Measurements from ENCODE around the gene USP32. TPM values are rescaled to one million over a fixed set of nuclear protein-coding genes. Genes with fewer than 3 reads are reported as not detected.

Gene USP32
- total and polyA plus RNA-seq, 2 donors (not counting 1 experiment from before 2014, with no cell fraction given) = 7.7 to 48.8 TPM

DNA sequence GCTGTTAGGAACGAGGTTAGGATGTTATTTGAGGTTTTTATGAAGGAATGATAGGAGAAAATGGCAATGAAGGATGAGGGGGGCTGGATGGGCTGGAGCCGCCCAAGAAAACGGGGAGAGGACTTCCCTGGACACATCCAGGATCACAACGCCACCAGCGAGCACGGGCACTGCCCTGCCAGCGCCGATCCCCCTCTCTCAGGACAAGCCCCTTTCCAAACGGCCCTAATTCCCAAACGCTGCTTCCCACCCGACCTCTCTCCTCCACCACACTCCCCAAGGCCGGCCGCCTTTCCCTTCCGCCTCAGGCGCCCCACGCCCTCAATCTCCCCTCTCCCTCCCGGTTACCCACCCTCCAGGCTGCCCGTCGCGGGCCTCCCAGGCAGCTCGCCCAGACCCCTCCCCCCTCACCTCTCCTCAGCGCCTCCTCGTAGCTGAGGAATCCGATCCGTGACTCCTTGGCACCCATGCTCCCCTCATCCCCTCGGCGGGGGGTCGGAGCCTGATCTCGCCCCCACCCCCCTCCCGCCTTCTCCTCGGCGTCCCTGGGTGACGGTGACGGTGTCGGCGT, 377 bp downstream of the USP32 start:
- no peak for ATAC-seq (ENCODE audit: low read depth)
- intact Hi-C loops (cut with micrococcal nuclease) = loop anchor here (1.0 to 5.0 kb wide), 5 partner anchors 30 to 499 kb away; partner anchors contain the start of genes HEATR6, PPM1D, RPS6KB1 and TUBD1

More for the DNA sequence above, 377 bp downstream of the USP32 start:
- H3K27ac Mint-ChIP-seq = peak overlapping the region; percentile 97
- ChIA-PET CTCF (interaction anchor here (1.2 to 1.4 kb wide), 3 partner anchors 9 to 31 kb away, joined by 4 to 8 read pairs (median 5); partner anchors contain the start of gene CHCT1), POLR2A (interaction anchor here (0.6 to 1.4 kb wide), 6 partner anchors 11 to 313 kb away, joined by 3 to 6 read pairs (median 4); partner anchors contain the start of genes BCAS3, HEATR6 and PPM1D)
- WGBS (ENCODE audit: insufficient coverage) = under 1% methylated on average over 34 of the region's 36 CpGs
- H3K9me3 Mint-ChIP-seq (ENCODE audit: insufficient read depth) = no peaks in the 10 kb centered on the region
- TF ChIP-seq EZH2 (IDR thresholded peaks at IDR 0.05; ENCODE audit: borderline replicate concordance, insufficient read depth, low read depth, low read length, poor library complexity, severe bottlenecking) (no peak), CTCF (IDR thresholded peaks at IDR 0.05) (no peak)
- Histone ChIP-seq H3K27me3 (replicated peaks in 1 of 4; ENCODE audit: control extremely low read depth in 1 of 4, control insufficient read depth in 3 of 4, insufficient read depth in 4 of 4, low read length in 3 of 4) (no peaks in the 10 kb centered on the region), H3K4me2 (replicated peaks; ENCODE audit: low read depth, low read length, poor library complexity, severe bottlenecking) (peak overlapping the region; percentile 92), H3K36me3 (replicated peaks in 1 of 2; ENCODE audit: control extremely low read depth in 1 of 2, control insufficient read depth in 1 of 2, extremely low read depth in 1 of 2, insufficient read depth in 2 of 2, low read length in 1 of 2) (no peaks in the 10 kb centered on the region), H3K27ac (ENCODE audit: low read length in 2 of 2) (peak overlapping the region; percentile 92 to 96), H3K79me2 (ENCODE audit: control insufficient read depth, insufficient read depth, low read length) (peaks cover 52% of the 10 kb centered on the region), H3K4me1 (ENCODE audit: control insufficient read depth in 2 of 2, insufficient read depth in 2 of 2, low read length in 2 of 2) (peaks cover 38% of the 10 kb centered on the region in 2 donors), H3K4me3 (ENCODE audit: control extremely low read depth in 1 of 5, extremely low read depth in 1 of 5, insufficient read depth in 1 of 5, low read depth in 2 of 5, low read length in 4 of 5) (peak overlapping the region; percentile 52 to 95 (median 86)), H2AFZ (ENCODE audit: insufficient read depth, low read depth, low read length, poor library complexity, severe bottlenecking) (peak overlapping the region; percentile 97), H3K9ac (ENCODE audit: low read length) (peak overlapping the region; percentile 93), H3K9me3 (ENCODE audit: control extremely low read depth in 1 of 3, control insufficient read depth in 2 of 3, insufficient read depth in 1 of 3, low read length in 2 of 3) (no peaks in the 10 kb centered on the region), H4K20me1 (ENCODE audit: control insufficient read depth, insufficient read depth, low read length, poor library complexity, severe bottlenecking) (no peaks in the 10 kb centered on the region)
- no peak for DNase-seq
- H3K4me1 Mint-ChIP-seq = peaks cover 64% of the 10 kb centered on the region
- peak overlapping the region; percentile 96 for H3K4me3 Mint-ChIP-seq
- no peaks in the 10 kb centered on the region for H3K27me3 Mint-ChIP-seq

All from B cell (primary cell).